COLO829 (cell line): ENCODE data around the gene PARP4.
"Not testable (repeated sequence)": the region's sequence is repeated elsewhere in the genome, so short reads cannot be mapped to it uniquely, and the experiment has no call there.

Experiments
- DNase-seq: peaks from one replicate; pipeline ENCODE4 v3.0.0; 2012; ENCODE audit warnings: low spot score

PARP4 gene

GRCh38 chr13:24505756-24506155 lies 6.8 kb downstream of the PARP4 start:
- no peak for DNase-seq

GRCh38 chr13:24505256-24505655 lies 7.3 kb downstream of the PARP4 start:
- DNase-seq, result no peak

DNA sequence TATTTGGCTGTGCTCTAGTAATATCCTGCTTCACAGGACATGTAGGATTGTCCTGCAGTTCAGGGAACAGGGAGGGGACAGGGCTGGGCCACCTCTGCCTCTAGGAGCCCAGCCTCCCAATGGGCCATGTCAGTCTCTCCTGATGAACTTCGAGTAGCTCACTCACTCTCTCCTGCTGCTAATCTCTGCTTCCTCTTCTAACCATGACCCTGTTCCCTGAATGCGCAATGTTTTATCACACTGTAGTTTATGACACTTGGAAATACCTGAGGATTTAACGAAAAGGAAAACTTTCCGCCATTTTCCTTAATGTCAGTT lies 9.2 kb downstream of the PARP4 start:
- DNase-seq, result no peak

- peak; percentile 12 for DNase-seq
Measured at GRCh38 chr13:24502533-24503378, 9.8 kb downstream of the PARP4 start.

GRCh38 chr13:24500977-24501376 lies 11.6 kb downstream of the PARP4 start:
- no peak for DNase-seq

- DNase-seq, result no peak
Measured at GRCh38 chr13:24497742-24498141, 14.8 kb downstream of the PARP4 start.

DNA sequence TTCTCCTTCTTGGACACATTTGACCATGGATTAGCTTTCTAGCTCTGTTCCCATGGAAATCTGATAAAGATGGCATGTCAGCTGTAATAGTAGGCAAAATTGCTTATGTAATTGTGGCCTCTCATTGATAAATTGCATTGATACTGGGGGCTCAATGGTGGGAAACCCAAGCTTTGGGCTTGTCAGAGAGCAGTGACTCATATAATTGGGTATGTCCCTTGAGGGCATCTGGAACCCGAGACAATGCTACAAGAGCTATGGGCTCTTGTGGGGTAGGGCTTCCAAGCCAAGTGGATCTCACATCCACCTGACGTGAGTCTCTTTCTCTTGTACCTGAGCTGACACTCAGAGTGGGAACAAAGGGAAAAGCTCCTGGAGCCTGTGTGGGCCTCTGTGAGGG lies 16.3 kb downstream of the PARP4 start:
- DNase-seq, result not testable (repeated sequence)

- DNase-seq, result no peak
Measured at GRCh38 chr13:24495151-24495729, 17.3 kb downstream of the PARP4 start.

DNA sequence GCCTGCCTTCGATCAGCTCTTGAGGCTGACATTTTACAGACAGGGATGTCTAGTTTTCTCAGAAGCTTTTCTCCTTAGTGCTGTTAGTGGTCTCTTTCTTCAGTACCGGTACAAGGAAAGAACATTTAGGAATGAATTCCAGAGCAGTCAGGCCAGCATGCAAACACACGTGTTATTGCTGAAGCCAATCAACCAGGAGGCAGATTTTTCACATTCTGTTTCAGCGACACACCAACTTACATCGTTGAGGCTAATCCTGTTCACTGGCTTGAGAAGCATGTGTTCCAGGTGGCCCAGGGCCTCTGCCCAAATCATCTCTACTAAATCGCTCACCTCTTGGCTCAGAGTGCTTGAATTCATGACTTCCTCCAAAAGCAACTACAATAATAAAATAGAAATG lies 19.2 kb downstream of the PARP4 start:
- DNase-seq, result no peak

DNA sequence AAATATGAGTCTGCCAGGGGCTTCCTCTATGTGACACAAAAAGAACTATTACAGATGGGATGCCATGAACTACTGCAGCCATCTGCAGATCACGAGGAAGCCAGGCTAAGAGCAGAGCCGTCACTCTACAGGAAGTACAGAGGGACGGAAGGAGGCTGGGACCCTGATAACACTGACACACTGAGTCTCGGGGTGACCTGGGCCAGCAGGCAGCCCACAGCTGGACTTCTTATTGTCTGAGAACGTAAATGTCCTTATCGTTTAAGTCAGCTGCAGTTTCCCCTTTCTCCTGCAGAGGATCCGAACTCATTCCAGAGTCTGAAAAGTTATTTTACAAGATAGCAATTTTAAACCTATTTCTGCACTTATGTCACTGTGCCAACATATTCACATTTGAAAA lies 20.7 kb downstream of the PARP4 start:
- DNase-seq, result no peak

DNA sequence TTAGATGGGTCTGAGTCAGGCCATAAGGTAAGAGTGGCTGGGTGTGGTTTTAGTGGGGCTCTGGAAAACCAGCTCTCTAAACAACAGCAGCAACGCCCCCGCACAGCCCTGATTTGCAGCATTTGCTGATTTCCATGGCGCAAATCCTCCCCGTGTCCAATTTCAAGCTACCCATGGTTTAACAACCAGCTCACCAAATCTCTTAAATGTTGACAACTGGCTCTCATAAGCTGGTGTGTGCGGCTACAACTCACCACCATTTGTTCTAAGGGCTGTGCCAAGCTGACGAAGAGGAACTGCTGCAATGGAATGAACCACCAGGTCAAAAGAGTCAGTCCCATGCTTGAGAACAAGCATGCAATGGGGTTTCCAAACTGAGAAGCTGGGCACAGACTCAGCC lies 22.9 kb downstream of the PARP4 start:
- DNase-seq, result no peak

- DNase-seq, result not testable (repeated sequence)
Measured at GRCh38 chr13:24488092-24488491, 24.5 kb downstream of the PARP4 start.

DNA sequence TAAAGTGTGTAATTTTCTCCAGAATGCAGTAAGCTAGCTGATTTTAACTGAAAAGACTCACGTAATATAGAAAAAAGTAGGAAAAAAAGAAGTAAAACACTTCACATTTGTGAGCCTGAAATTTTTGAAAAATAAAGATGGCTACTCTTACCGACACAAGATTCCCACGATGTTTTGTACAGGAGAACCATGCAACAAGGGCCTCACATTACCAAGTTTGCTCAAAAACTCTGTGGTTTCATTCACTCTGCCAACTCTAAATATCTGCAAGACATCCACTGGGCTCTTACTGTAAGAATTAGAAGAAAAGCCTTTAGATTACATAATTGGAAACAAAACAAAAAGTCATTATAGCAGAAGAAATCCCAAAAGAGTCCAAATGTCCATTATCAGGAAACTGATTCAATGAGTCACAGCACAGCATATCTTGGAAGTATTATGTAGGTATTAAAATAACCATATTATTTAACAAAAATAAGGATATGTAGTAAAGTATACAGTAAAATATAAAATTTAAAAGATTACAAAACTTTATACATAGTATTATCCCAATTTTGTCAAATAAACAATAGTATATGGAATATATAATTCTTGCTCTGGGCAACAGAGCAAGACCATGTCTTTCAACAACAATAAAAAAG lies 26.4 kb downstream of the PARP4 start:
- DNase-seq, result not testable (repeated sequence)

DNA sequence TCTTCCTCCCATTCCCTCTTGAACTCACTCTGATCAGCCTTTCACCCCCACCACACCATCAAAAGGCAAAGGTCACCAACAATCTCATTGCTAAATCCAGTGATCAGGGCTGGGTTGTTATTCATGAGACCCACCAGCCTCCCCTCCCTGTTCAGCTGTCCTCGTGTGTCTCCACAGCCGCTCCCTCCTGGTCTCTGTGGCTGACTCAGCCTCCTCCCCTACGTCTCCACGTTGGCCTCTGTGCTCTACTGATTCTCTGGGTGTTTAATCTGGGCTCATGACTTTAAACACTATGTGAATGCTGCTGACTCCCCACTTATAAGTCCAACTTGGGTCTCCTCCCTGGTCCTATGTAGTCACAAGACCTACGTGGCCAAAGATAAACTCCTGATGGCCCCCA lies 38.9 kb downstream of the PARP4 start:
- DNase-seq, result no peak

DNA sequence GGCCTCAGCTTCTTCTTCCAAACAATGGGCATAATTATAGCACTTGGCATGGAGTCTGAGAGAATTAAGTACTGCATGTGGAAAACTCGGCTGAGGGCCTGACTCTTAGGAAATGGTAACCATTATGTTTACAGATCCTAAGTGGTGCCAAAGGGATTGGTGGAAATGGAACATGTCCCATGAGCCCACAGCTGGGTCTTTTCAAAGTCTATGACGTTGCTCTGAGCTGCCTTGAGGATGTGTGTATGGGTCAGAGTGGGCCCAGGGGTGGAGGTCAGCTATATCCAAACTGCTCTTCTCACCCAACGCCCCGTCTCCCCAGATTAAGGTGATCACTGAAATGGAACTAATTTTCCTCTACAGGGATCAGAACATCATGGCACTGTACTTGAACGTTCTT lies 40.4 kb downstream of the PARP4 start:
- DNase-seq, result not testable (repeated sequence)

DNA sequence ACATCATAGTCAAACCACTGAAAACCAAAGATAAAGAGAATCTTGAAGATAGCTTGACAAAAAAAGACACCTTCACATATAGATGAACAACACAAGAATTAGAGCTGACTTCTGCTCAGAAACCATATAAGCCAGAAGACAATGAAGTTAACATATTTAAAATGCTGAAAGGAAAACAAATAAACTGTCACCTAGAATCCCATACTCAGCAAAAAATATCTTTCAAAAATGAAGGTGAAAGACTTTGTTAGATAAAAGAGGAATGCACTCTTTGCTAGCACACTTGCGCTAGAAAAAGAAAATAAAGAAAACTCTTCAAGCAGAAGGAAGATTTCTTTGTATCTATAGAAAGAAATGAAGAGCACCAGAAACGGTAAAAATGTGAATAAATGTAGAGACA lies 49.5 kb downstream of the PARP4 start:
- no peak for DNase-seq

- no peak for DNase-seq
Measured at GRCh38 chr13:24460256-24460655, 52.3 kb downstream of the PARP4 start.

GRCh38 chr13:24459726-24460125 lies 52.9 kb downstream of the PARP4 start:
- DNase-seq, result no peak

DNA sequence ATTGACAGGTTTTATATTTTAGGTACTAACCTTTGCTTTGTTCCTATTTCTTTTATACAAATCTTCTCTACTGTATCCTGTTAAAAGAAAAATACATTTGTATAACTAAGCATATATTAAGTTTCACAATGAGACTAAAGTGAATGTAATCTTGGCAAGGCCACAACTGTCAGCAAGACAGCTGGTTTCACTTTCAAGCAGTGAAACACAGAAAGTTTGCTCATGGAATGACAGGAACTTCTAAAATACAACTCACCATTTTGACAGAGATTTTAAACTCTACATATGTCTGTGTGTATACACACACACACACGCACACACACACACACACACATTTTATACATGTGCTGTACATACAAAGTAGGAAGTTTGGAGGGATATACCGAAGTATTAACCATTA lies 53.3 kb downstream of the PARP4 start:
- no peak for DNase-seq

GRCh38 chr13:24458736-24459135 lies 53.8 kb downstream of the PARP4 start:
- DNase-seq, result no peak

- DNase-seq, result no peak
Measured at GRCh38 chr13:24456396-24456795, 56.2 kb downstream of the PARP4 start.

DNA sequence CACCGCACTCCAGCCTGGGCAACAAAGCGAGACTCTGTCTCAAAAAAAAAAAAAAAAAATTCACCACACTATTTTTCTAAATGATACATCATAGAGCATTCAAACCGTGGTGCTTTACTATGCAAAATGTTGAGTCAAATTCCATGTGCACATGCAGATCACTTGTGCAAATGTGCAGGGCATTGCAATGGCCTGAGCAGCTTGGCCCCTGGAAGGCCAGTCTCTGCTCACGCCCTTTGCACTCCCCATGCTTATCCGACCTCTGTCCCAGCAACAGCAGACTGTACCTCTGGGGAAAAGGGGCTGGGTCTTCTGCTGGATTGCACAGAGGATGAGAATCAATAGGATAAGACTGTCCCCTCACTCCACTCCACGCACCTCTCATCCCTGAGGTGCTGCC lies 58.5 kb downstream of the PARP4 start:
- DNase-seq, result no peak

DNA sequence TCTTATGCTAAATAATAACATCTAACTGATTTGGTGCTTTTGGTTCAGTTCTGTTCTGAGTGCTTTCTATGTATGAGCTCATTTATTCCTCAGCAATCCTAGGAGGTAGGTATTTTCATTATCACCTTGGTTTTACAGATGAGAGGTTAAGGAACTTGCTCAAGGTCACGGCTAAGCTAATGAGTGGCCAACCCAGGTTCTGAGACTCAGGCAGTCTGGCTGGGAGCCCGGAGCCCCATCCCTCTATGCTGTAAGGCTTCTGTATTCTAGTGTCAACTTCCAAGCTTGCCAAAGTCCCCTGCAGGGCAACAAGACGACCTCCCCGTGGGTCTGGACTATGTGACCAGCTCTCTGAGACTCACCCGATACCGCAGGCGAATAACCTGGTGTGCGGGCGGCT lies 60.5 kb downstream of the PARP4 start:
- DNase-seq, result no peak

DNA sequence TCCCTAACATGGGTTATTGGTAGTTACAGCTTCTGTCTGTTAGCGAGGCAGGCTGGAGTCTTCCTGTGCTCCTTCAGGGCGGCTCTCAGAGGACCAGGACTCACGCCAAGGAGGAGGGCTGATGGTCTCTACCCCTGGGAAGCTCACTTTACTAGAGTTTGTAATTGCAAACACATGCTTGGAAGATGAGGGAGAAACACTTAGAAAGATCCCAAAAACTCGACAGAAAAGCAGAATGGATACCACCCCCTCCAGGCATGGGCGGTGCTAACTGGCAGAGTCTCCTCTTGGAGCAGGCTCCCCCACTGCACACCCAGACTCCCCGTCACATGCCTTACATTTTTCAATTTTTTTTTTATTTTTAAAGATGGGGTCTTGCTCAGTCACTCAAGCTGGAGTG lies 62.0 kb downstream of the PARP4 start:
- DNase-seq, result no peak
